HG03103 (cell line): Measurements from ENCODE around the gene EXOC4.

Source experiments
- ATAC-seq: cut with Tn5 transposase; IDR thresholded peaks from one replicate; pipeline ENCODE4 v1.9.1; 2021; ENCODE audit warnings: low read depth; ENCODE audit not compliant: unreplicated experiment

EXOC4 gene

DNA sequence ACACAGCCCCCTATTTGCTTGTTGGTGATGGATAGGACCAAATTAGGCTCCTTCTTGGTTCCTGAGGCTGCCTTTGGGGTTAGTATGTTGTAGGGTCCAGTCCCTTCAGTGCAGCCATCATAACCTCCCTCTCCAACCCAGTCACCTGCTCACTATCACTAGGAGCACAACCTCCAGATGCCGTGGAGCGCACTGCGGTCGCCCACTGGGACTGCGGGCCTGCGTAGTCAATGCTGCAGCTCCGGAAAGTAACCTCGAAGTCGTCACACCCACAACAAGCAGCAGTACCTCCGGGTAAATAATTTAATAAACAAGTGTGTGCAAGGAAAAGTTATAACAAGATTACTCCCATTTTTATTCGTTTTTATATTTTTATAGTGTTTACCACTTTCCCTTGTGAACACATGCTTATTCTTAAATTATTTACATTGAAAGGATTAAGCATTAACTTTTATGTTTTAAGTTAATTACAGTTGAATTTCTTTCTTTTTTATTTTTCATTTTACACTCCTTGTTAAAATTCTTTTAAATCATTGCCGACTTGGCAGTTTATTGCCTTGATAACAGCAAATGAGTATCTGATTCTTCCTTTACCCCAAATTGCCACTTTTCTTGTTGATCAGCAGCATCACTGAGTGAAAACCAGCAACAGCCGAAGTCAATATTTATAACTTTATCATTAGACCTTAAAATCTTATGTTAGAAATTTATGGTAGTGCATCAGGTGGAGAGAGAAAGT, 474.8 kb downstream of the EXOC4 start:
- no peak for ATAC-seq

DNA sequence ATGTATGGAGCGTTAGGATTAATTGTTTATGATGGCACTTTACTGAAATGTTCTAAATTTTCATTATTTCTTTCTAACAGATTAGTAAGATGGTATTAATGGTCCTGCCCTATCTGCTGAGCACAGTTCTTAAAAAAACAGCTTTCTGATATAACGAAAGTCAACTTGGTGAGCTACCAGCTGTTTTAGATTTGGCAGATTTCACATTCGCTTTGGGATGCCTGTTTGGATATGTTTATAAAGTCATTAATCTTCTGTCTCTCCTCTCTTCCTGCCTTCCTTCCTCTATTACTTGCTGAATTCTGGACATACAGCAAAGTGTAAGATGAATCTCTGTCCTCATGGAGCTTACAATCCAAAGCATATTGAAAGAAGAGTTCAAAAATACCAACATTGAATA, 477.5 kb downstream of the EXOC4 start:
- ATAC-seq, result no peak

DNA sequence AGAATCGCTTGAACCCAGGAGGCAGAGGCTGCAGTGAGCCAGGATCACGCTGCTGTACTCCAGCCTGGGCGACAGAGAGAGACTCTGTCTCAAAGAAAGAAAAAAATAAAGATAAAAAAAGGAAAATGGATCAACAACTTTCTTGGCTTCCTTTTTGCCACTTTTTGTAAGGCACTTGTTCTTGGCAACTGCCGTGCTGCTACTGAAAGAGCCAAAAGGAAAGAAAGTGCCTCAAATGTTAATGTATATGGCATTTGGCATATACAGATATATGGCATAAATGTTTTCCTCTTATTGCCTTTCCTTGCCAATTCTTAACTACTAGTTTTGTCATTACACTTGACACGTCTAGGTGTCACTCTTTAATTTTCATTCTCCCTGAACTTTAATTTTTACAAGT, 480.5 kb downstream of the EXOC4 start:
- no peak for ATAC-seq

DNA sequence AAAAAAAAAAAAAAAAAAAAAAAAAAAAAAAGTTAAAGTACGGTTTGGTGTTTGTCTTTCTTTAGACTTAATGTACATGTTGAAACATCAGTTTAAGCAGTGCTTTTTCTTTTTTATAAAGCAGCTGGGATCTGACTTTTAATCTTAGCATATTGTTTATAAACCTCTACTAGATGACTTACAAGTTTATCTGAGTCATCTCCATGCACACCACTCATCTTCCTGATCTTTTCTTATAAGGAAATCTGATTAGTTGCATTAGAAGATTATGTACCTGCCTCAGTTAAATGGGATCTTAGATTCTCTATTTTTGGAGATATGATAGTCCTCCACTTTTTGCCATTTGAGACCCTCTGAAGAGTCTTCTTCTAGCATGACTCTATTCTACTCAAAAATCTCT, 482.3 kb downstream of the EXOC4 start:
- ATAC-seq, result no peak

DNA sequence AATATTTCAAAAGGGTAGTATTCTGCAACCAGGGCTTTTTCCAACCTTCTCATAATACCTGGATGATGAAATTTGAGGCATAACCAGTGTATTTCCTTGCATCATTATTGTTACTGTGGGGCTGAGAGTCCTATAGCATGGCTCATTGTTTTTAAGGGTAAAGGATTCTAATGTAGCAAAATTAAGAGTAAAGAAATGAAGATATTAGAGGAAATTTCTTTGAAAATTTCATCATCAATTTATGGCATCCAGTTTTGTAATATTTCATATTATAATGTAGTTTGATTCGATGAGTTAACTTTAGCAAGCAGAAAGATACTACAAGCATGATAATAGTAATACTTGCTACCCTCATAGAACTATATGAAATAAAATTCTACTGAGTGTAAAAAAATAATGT, 486.9 kb downstream of the EXOC4 start:
- ATAC-seq, result no peak

DNA sequence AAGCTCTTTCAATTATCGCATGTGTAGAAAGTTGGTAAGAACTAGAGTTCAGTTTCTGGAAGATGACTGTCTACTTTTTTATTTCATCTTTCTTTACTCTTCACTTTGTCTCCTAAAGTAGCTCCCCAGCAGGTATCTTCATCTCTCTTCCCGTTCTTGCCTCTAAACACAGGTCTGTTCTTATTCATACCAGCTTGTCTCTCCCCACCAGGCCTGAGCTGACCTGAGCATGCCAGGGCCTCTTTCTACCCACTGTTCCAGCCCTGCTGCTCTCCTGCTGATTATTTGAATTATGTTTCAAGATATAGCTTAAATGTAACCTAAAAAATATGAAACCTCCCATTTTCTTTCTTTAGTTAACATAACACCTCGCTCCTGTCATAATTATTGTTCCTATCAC, 488.2 kb downstream of the EXOC4 start:
- ATAC-seq, result no peak

DNA sequence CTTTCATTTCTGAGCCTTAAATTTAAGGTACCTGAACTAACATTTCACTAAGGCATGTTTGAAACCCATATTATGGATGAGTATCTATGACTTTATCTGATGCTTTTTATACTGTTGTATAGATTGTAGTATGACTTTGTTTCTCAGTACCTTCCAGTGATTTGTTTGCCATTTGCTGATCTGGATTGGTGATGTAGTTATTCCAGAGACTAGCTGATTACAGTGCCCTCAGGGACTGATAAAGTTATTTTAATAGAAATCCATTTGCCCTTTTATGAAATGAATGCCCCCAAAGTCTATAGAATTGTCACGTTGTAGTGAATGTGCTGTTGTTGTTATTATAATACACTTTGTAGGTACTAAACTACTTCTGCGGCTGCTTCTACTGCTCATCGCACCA, 488.8 kb downstream of the EXOC4 start:
- no peak for ATAC-seq

DNA sequence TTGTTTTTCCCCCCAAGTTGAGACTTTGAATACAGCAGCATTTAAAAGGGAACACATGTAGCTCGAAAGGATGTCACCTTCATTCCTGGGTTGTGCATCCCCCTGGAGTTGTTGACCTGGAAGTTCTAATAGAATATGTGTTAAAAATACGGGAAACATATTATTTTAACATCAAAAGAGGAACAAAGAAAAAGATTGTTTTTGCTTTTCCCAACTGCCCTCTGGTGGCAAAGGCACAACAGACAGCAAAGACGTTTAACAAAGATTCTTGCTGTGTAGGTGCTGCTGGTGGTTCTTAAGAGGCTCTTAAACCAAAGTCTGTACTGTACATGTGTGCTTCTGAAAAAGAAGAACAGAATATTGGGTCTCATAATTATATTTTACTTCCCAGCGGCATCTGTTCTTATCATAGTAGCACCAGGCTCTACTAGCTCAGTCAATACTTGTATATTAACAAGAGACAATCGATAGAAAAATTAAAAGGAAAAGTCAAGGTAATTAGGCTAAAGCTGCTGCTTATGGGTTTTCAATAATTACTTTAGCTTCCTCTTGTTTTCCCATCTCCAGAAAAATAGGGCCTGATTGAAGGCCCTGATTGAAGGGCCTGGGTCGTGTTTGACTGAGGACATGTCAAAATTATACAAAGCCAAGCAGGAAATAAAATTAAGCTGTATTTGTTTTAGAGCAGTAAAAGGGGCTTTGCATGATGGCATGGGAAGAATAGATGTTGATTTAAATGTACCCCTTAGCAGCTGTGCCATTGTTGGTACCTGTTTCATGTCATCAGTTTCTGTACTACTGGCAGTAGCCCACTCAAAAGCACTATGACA, 490.0 kb downstream of the EXOC4 start:
- ATAC-seq, result no peak

DNA sequence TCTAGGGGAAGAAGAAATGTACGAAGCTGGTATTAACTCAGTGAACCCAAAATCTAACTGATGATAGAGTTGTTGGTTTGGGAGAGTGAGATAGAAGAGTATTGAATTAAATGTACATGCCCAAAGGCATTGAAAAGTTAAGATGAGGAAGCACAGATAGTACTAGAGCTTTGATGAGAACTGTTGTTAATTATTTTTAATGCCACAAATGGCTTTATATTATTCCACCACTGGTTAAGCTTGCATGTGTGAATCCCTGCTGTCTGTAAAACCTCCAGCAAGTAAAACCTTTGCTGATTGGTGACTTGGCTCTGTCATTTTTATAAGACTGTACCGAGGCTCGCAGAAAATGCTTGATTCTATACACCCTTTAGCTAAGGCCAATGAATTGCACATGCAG, 491.6 kb downstream of the EXOC4 start:
- ATAC-seq, result no peak

DNA sequence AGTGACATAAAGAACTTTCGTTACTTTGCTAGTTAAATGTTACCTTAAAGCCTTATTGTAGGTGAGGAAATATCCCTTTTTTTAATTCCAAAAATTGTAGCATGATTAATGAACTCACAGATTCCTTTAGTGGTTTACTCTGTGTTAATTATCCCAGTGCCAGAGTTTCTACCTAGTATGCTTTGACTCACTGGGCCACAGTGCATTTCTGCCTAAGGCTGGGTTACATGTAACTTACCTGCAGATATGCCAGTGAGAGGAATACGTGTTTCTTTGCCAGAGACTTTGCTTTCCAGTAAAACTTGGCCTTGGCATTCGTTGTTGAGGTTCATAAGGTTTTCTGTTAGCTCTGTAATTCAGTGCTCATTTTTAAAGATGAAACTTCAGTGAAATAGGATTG, 493.4 kb downstream of the EXOC4 start:
- no peak for ATAC-seq

DNA sequence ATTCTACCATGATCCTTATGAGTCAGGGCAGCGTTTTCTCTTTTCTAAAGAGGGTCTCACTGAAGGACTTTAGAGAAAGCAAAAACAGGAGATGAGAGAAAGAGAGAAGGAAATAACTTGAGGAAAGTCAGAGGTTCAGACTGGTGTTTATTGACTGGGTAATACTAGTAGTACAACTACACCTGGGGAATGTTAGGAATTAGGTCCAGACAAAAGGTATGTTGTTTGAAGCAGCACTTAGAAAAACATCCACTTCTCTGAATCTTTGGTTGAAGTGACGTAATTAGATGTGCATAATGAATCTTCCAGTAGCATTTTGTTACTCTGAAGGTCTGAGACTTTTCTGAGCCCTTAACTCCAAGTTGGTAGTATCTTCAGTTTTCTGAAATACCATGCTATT, 494.0 kb downstream of the EXOC4 start:
- ATAC-seq, result no peak

DNA sequence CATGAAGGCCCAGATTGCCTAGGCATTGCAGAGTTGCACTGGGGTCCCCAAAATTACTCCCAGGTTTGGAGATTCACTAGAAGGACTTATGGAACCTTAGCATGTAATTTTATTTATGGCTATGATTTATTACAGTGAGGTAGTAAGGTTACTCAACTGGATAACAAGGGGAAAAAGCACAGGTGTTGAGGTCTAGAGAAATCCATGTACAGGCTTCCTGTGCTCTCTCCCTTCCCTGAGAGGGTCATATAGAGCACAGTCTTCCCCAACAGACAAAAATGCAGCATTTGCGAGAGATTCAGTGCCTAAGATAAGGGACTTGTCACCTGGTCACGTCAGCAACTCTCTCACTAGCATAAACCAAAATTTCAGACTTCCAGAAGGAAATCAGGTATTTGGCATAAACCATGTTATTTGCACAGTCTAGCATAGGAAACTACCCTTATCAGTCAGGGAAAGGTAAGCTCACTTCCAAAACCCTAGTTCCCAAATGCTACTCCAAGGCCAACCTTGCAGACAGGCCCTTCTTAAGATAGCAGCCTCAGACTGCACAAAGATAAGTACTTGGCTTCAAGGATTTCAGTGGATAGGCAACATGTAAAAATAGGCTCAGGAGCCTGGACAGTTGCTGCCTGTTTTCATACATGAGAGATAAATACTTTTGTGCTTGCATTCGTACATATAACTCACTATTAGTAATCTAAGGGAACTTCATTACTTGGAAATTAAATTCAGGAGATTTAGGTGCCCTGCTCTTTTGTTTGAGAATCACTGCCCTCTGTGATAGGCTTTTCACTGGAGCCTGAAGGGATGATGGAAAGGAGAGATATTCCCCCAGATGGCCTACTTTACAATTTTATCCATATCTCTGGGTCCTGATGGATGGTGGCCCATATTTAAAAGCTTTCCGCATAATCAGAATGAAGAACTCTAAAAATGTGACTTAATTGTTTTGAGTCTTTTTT, 495.8 kb downstream of the EXOC4 start:
- no peak for ATAC-seq

DNA sequence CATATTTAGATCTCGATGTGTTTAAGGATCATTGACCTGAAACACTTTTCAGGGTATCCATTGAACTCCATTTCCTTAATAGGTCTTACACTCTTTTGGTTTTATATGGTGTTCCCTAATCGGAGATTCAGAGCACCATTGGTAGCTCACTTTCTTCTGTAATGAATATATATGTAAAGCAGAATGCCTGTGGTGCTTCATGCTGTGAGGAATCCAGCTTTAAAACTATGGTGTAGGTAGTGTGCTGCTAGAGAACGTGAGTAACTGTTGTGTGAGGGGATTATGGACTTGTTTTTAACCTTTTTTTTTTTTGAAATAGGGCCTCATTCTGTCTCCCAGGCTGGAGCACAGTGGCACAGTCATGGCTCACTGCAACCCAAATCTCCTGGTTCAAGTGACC, 497.4 kb downstream of the EXOC4 start:
- no peak for ATAC-seq

DNA sequence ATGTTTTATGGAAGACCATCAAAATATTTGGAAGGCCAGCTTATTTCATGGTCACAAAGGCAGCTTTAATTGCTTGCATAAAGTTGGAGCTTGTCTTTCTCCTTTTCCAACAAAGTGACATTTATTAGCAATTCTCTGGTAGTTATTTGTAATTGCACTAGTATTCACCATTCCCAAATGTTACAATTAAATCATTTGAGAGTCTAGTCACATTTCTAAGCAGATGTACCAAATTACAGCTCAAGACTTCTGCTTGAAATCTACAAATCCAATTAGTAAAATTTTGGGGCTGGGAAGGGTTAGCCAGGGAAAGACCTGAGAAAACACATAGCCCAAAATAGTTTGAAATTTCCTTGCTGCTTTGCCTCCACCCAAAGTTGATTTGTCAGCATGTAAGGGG, 498.2 kb downstream of the EXOC4 start:
- ATAC-seq, result no peak

DNA sequence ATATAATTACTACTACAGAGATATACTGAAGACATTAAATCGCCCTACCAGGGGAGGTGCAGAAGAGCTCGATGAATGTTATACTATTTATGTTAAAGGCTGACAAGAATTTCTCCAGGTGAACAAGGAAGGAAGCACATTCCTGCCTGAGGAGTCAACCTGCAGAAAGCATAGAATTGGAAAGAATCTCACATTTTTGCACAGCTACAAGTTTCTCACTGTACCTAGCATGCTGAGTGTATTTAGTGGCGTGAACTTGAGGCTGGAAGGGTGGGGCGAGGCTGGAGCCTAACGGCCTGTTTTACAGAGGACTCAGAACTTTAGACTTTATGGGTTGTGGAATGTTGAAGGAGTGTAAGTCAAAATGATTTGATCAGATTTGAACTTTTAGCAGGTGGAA, 500.6 kb downstream of the EXOC4 start:
- ATAC-seq, result no peak

DNA sequence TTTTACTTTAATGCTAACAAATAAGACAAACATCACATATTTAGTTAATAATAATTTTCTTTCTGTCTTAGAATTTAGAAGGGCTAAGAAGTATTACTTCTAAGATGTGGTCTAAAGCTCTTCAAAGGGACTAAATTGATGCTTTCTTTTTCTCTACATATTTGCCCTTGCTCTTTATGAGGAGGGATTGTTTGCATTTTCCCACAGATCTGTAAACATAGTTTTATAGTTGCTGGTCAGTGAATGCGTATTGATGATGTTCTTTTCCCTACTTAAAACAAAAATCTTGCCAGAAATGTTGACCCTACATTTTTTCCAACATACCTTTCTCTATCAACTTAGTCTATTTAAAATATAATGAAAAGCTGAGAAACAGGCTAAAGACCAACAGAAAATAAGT, 501.8 kb downstream of the EXOC4 start:
- ATAC-seq, result no peak

DNA sequence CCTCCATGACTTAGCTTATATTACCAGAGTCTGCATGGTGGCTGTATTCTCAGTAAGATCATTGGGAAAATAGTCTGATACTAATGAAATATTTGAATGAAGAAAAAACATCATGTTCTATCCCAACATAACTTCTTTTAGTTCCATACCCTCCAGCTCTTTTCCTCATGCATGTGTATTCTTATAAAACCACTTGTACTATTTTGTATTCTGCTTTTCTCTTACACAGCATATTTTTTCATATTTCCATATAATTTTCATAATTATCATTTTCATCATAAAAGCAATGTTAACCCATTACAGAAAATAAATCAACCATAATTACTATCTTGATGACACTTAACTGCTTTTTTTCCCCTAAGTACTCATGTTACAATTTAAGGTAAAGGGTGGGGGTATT, 503.0 kb downstream of the EXOC4 start:
- ATAC-seq, result no peak

DNA sequence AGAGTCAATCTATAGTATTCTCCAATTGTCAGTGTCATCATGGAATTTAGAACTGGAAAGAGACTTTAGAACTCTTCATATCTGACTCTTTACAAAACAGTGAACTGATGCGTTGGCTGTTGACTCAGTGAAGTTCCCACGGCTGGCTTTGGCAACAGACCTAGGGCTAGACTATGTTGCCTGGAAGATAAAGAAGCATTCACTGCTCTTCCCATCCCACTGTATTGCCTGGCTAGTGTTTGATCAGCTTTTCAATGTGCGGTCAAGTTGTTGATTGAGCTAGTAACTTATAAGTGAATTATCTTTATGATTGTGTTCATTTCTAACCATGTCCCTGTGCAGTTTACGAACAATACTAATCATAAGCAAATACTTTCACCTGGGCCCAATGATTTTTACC, 508.6 kb downstream of the EXOC4 start:
- no peak for ATAC-seq

DNA sequence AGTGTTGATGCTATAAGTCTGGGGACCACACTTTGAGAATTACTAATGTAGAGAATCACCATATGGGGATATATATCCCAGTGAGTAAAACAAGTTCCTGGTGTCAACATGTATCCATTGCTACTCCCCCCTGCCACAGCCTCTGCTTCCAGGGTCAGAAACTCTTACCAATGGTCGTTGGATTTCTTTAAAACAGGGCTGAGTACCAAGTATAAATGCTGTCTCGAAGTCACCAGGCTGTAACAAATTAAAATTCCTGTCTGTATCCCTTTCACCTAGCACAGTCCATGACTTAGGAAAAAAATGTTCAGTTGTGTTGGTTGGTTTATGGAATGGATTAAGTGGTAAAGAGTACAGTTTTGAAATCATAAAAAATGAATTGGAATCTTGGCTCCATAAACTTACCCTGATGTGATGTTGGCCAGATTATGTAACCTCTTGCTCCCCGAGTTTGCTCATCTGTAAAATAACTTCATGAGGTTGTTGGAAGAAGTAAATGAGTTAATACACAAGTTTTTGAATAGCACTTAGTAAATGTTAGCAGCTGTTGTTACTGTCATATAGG, 510.3 kb downstream of the EXOC4 start:
- no peak for ATAC-seq

DNA sequence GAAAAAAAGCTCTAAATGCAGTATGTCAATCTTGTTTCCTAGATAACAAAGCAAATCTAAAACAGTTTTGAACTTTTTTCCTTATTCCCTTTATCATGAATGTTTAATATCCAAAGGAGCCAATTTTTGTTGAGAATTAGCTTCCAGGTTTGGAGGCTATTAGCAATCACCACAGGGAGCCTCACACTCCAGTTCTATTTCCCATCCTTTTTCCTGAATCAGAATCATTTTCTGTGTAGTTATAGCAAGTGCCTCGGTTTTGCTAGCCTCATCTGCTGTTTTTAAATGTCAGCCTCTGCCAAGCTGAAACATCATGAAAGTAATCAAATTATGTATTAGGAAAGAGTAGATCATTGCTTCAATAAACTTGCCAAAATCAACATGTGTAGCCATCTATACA, 516.8 kb downstream of the EXOC4 start:
- ATAC-seq, result no peak
